Ramos (cell line): ENCODE measurements around the gene NLRP6.
"Not testable (repeated sequence)": the region's sequence is repeated elsewhere in the genome, so short reads cannot be mapped to it uniquely, and the experiment has no call there.

Source experiments
- in situ Hi-C: fragments of 300-500 bp; cut with MboI; formaldehyde crosslinking; loops from one replicate; pipeline ENCODE4 v1.14.3; 2022; ENCODE audit warnings: low sequenced_read_pairs; ENCODE audit not compliant: unreplicated experiment

Gene NLRP6

GRCh38 chr11:280706-281485 lies 2.7 kb downstream of the NLRP6 start:
- in situ Hi-C loops, result no loop called here

- in situ Hi-C loops, result no loop called here
These were observed 3.4 kb downstream of the NLRP6 start for GRCh38 chr11:281486-282161.

GRCh38 chr11:282171-282570 lies 4.0 kb downstream of the NLRP6 start:
- in situ Hi-C loops, result no loop called here

GRCh38 chr11:282630-283360 lies 4.6 kb downstream of the NLRP6 start:
- in situ Hi-C loops, result no loop called here

- in situ Hi-C loops, result no loop called here
These were observed 5.3 kb downstream of the NLRP6 start for GRCh38 chr11:283405-284104.

GRCh38 chr11:284105-285020 lies 6.2 kb downstream of the NLRP6 start:
- in situ Hi-C loops, result no loop called here

GRCh38 chr11:285021-285893 lies 7.0 kb downstream of the NLRP6 start:
- in situ Hi-C loops, result no loop called here

GRCh38 chr11:285894-286220 lies 7.7 kb downstream of the NLRP6 start:
- in situ Hi-C loops, result no loop called here

- in situ Hi-C loops, result not testable (repeated sequence)
These were observed 9.0 kb downstream of the NLRP6 start for GRCh38 chr11:286977-287820.

GRCh38 chr11:287821-288477 lies 9.7 kb downstream of the NLRP6 start:
- in situ Hi-C loops, result no loop called here

GRCh38 chr11:288478-289397 lies 10.5 kb downstream of the NLRP6 start, which contains the start of gene PGGHG:
Gene PGGHG, plus strand, starts transcription at chr11:289126. Its CDS starts 691 bp downstream, at chr11:289817.
- in situ Hi-C loops, result no loop called here

- in situ Hi-C loops, result no loop called here
These were observed 11.1 kb downstream of the NLRP6 start for GRCh38 chr11:289398-289711.

- in situ Hi-C loops, result no loop called here
These were observed 11.8 kb downstream of the NLRP6 start for GRCh38 chr11:289712-290620.

- in situ Hi-C loops, result no loop called here
These were observed 12.5 kb downstream of the NLRP6 start for GRCh38 chr11:290621-291231.
